Common myeloid progenitor, CD34-positive (primary cell): ENCODE measurements around the gene C1orf35.

ENCODE experiments used
- CTCF ChIA-PET: fragments of 350-600 bp; sonication (Branson Sonifier 250); formaldehyde crosslinking; loops from one replicate; lab custom pipeline; 2021; ENCODE audit warnings: antibody characterized with exemption; lab: Charles Lee
- POLR2A ChIA-PET: fragments of 350-600 bp; sonication (Branson Sonifier 250); formaldehyde crosslinking; loops from one replicate; lab custom pipeline; 2021; ENCODE audit warnings: antibody characterized with exemption; lab: Charles Lee
- DNase-seq, 3 donors: peaks; one replicate each; pipeline versions ENCODE4 v3.0.0 to v3.0.0-alpha.2; 2013
- H3K27ac ChIP-seq, 2 experiments: 1 replicate in 1 of 2; 2 replicates in 1 of 2; pipeline ENCODE4 v1.7.0; 2013; ENCODE audit warnings: inconsistent platforms in 2 of 2, low read length in 2 of 2, mild to moderate bottlenecking in 2 of 2, low read depth in 1 of 2, moderate library complexity in 1 of 2; ENCODE audit not compliant: severe bottlenecking in 2 of 2, insufficient read depth in 1 of 2, poor library complexity in 1 of 2
- H3K27me3 ChIP-seq, 5 experiments: replicated peaks in 2 of 5; 1 replicate in 3 of 5; 2 replicates in 2 of 5; pipeline versions ENCODE4 v1.6.1 to v1.7.0; 2013; ENCODE audit warnings: low read length in 4 of 5, mild to moderate bottlenecking in 2 of 5, moderate library complexity in 2 of 5, inconsistent platforms in 1 of 5; ENCODE audit not compliant: insufficient read depth in 5 of 5, control insufficient read depth in 4 of 5
- H3K36me3 ChIP-seq, 4 experiments: 1 replicate in 2 of 4; 2 replicates in 2 of 4; pipeline versions ENCODE4 v1.6.1 to v1.7.0; 2013; ENCODE audit warnings: low read length in 3 of 4, control low read depth in 1 of 4, mild to moderate bottlenecking in 1 of 4; ENCODE audit not compliant: control insufficient read depth in 4 of 4, insufficient read depth in 4 of 4
- H3K4me1 ChIP-seq, 4 experiments: 1 replicate in 3 of 4; 2 replicates in 1 of 4; pipeline versions ENCODE4 v1.6.1 to v1.7.1; 2013; ENCODE audit warnings: low read length in 3 of 4, mild to moderate bottlenecking in 3 of 4, control low read depth in 1 of 4, inconsistent platforms in 1 of 4, moderate library complexity in 1 of 4; ENCODE audit not compliant: control insufficient read depth in 4 of 4, insufficient read depth in 4 of 4; ENCODE audit errors: control extremely low read depth in 1 of 4
- H3K4me3 ChIP-seq, 7 experiments: 1 replicate in 4 of 7; 2 replicates in 3 of 7; pipeline versions ENCODE4 v1.5.1 to v1.7.0; 2013; ENCODE audit warnings: mild to moderate bottlenecking in 7 of 7, low read length in 6 of 7, moderate library complexity in 6 of 7, inconsistent platforms in 2 of 7, low read depth in 2 of 7, control low read depth in 1 of 7; ENCODE audit not compliant: insufficient read depth in 4 of 7, control insufficient read depth in 1 of 7; ENCODE audit errors: extremely low read depth in 1 of 7
- H3K9me3 ChIP-seq, 5 experiments: 1 replicate in 4 of 5; 2 replicates in 1 of 5; pipeline versions ENCODE4 v1.6.1 to v1.7.1; 2013; ENCODE audit warnings: low read length in 4 of 5, mild to moderate bottlenecking in 2 of 5, inconsistent platforms in 1 of 5, low read depth in 1 of 5, moderate library complexity in 1 of 5; ENCODE audit not compliant: control insufficient read depth in 4 of 5, insufficient read depth in 2 of 5; ENCODE audit errors: control extremely low read depth in 1 of 5
- WGBS: methylation state at CpG from one replicate; pipeline ENCODE4 v1.1.5; 2013; ENCODE audit not compliant: insufficient coverage; 5-methylcytosine and 5-hydroxymethylcytosine counted together

The C1orf35 gene

DNA sequence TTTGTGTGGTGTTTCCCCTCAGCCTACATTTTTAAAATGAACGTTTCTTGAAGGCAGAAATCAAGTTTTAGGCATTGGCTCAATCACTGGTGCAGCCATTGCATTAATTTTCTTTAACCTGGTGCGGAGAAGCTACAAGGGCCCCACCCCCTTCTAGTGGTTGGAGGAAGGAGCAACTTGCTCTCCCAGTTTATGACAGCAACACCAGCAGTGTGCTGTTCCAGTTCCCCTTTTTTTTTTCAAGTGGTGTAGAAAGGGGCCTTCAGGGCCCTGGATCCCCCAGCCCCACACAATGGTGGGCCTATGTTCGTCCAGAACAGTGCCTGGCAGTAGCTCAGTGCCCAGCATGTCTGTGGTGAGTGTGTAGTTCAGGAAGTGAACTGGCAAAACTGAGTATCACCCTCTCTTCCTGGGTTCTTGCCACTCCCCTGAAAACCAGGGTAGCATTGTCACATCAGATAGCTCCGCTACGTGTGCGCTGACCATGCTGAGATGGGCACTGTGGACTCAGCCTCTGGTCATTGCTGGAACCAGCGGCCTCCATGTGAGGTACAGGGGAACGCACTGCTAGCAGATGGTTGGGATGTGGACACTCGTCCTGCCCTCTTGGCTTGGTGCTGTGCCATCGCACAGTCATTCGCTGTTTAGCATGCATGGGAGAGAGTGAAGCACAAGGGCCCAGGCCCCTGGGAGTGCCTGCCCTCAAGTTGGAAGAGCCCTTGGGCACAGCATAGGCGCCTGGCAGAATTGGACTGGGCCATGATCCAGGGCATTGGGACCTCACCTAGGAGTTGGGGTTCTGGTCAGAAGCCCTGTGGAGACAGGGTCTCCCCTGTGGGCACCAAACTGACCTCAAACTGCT is 13.4 kb downstream of the C1orf35 start:
- ChIA-PET POLR2A (interaction anchor here (1.0 kb wide), 1 partner anchor 8 kb away, joined by 3 read pairs; no protein-coding TSS in a partner anchor), CTCF (interaction anchor here (1.2 to 2.8 kb wide), 5 partner anchors 8 to 91 kb away, joined by 3 to 10 read pairs (median 3); no protein-coding TSS in a partner anchor)
- Histone ChIP-seq H3K36me3 (peaks cover 0 to 69% (median 19%) of the 10 kb centered on the region in 4 experiments), H3K9me3 (peaks cover 0 to 15% (median 9%) of the 10 kb centered on the region in 5 experiments), H3K4me3 (peak overlapping the region in 5 of 7 experiments; percentile 4 to 57 (median 42)), H3K27ac (peak overlapping the region in 1 of 2 experiments; percentile 15), H3K27me3 (no peaks in the 10 kb centered on the region), H3K4me1 (peaks cover 31 to 76% (median 68%) of the 10 kb centered on the region in 4 experiments)
- peak; percentile 46 to 86 (median 80) for DNase-seq
- 57% methylated on average over 12 of the region's 12 CpGs for whole genome bisulfite sequencing

DNA sequence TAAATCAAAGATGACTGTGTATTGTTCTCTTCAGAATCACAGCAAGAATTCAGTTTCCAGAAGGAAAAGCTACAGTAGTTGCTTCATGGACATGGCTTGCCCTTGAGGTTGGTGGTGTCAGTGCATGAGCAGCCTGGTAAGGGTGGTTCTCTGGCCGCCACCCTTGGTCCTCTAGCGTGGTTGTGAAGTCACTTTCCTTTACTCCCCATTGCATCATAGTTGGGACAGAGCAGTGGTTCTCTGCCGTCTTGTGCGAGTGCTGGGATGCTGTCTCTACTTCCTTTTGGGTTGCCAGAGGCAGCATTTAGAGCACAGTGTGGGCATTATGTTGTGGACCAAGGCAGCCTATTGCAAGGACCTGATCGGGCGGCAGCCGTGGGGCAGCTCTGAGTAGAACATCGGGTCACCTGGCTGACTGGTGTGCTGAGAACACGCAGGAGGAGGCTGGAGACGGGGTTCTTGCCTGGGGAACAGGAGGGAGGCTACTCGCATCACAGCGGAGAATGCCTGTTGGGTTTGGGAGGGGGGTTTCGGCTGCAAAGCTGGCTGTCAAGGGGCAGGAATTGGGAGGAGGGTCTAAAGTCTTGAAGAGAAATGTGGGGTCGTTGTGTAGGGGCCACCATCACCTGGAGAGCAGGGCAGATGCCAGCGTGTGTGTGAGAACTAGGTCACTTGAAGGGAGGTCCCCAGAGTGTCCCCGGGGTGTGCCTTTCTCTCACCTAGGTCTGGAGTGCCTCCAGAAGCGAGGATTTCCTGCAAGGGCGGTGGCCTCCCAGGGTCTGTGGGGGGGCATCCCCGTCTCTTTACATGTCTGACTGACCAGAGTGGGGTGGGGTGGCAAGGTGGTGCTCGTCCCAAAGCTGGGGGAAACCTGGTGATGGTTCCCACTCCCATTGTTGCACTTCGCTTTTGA is 14.3 kb downstream of the C1orf35 start:
- WGBS = 78% methylated on average over 17 of the region's 21 CpGs
- CTCF ChIA-PET = interaction anchor here (1.2 to 2.8 kb wide), 4 partner anchors 9 to 90 kb away, joined by 3 to 10 read pairs (median 4); no protein-coding TSS in a partner anchor
- peaks cover 38 to 85% (median 77%) of the 10 kb centered on the region in 4 experiments for H3K4me1 ChIP-seq

DNA sequence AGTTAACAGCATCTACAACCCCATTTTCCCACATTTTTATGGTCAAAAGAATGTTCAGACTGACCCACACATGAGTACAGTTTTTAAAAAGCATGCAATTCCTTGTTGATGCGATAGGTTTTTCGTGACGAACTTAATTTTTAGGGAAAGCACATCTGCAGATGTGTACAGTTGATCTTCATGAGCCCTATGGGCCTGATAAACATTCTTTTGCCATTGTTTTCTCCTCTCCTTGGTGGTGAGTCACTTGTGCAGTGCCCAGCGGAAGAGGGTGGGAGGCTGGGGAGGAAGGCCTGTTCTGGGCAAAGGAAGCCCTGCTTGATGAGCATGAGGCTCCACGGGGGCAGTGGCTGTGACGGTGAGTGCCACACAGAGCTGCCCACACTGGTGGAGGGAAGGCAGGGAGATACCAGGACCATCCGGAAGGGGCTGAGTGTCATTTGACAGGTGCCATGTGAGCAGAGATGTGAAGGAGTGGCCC is 15.3 kb downstream of the C1orf35 start:
- Histone ChIP-seq H3K27ac (peak overlapping the region in 1 of 2 experiments; percentile 56), H3K9me3 (no peaks in the 10 kb centered on the region), H3K36me3 (peaks cover 0 to 61% (median 11%) of the 10 kb centered on the region in 4 experiments), H3K27me3 (no peaks in the 10 kb centered on the region), H3K4me1 (peaks cover 38 to 91% (median 82%) of the 10 kb centered on the region in 4 experiments), H3K4me3 (peak overlapping the region in 5 of 7 experiments; percentile 5 to 52 (median 47))
- POLR2A ChIA-PET = interaction anchor here (0.6 to 1.5 kb wide), 2 partner anchors 12 to 1086 kb away, joined by 3 to 4 read pairs; no protein-coding TSS in a partner anchor
- WGBS = 24% methylated on average over 5 of the region's 7 CpGs
- DNase-seq = peak; percentile 42 to 86 (median 79)
- CTCF ChIA-PET = interaction anchor here (1.1 to 1.4 kb wide), 3 partner anchors 9 to 12 kb away, joined by 3 to 6 read pairs (median 4); no protein-coding TSS in a partner anchor

More for the DNA sequence above, 14.3 kb downstream of the C1orf35 start:
- POLR2A ChIA-PET = interaction anchor here (0.6 to 1.5 kb wide), 4 partner anchors 9 to 1087 kb away, joined by 3 to 4 read pairs (median 3); no protein-coding TSS in a partner anchor
- Histone ChIP-seq H3K4me3 (peak overlapping the region in 4 of 7 experiments; percentile 20 to 57 (median 38)), H3K9me3 (peaks cover 0 to 6% (median under 1%) of the 10 kb centered on the region in 5 experiments), H3K27ac (peak overlapping the region in 1 of 2 experiments; percentile 27), H3K36me3 (peaks cover 0 to 66% (median 15%) of the 10 kb centered on the region in 4 experiments), H3K27me3 (no peaks in the 10 kb centered on the region)
- DNase-seq = peak in 2 of 3 donors; percentile 45 to 47

DNA sequence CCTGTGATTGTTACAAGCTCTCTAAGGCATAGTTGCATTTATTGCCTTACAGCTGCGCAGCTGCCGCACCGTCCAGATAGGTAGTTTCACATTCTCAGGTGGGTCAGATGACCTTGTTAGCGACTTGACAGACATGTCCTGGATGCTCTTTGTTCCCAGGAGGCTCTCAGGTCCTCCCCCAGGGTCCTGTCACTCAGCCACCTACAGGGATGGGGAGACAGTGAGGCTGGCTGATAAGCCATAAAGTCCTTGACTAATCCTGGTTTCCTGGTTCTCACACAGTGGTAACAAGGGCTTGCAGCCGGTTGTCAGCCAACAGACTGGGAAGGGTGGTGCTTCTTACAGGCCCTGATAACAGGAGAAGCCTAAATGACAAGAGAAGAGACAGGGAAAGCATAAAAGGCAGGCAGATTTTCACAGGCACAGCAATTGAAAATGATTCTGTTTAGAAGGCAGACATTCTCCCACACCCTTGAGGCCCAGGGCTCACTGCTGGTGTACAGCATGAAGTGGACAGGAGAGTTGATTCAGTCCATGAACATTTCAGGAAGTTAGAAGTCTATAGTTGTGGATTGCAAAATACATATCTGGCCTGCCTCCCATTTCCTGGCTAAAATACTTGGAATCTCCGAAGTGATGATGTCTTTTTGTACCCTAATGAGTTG is 17.7 kb downstream of the C1orf35 start:
- CTCF ChIA-PET = interaction anchor here (1.5 to 2.2 kb wide), 2 partner anchors 14 kb away, joined by 3 to 9 read pairs; no protein-coding TSS in a partner anchor
- Histone ChIP-seq H3K27ac (peak overlapping the region; percentile 20 to 44), H3K36me3 (peaks cover 0 to 47% (median 9%) of the 10 kb centered on the region in 4 experiments), H3K4me1 (peaks cover 32 to 84% (median 81%) of the 10 kb centered on the region in 4 experiments), H3K27me3 (no peaks in the 10 kb centered on the region), H3K4me3 (peak overlapping the region in 4 of 7 experiments; percentile 4 to 96 (median 70)), H3K9me3 (no peaks in the 10 kb centered on the region)
- POLR2A ChIA-PET = interaction anchor here (1.1 kb wide), 1 partner anchor 17 kb away, joined by 3 read pairs; no protein-coding TSS in a partner anchor
- 34% methylated on average over 2 of the region's 6 CpGs for whole genome bisulfite sequencing
- no peak for DNase-seq

DNA sequence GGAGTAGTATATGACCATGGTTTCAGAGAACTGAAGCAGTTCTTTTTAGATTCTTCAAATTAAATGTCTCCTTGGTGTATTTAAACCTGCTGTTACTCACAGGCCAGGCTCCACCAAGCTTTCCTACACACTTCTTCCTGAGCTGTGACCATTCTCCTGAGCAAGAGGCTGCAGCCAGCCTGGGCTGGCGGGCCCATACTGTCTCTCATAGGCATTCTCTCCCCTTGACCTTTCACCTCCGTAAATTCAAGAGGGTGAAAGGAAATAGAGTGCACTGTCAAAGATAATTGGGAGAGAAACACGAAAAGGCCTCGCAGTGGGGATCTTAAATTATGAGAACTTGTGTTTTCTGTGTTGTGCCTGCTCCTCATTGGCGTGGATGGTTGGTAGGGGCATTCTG is 18.3 kb downstream of the C1orf35 start:
- 83% methylated on average over 2 of the region's 5 CpGs for WGBS
- Histone ChIP-seq H3K9me3 (no peaks in the 10 kb centered on the region), H3K4me1 (peaks cover 32 to 78% (median 74%) of the 10 kb centered on the region in 4 experiments), H3K27ac (peak overlapping the region in 1 of 2 experiments; percentile 44), H3K4me3 (peak overlapping the region in 6 of 7 experiments; percentile 11 to 96 (median 91)), H3K36me3 (peaks cover 0 to 41% (median 8%) of the 10 kb centered on the region in 4 experiments), H3K27me3 (no peaks in the 10 kb centered on the region)
- CTCF ChIA-PET = interaction anchor here (2.2 kb wide), 1 partner anchor 15 kb away, joined by 9 read pairs; no protein-coding TSS in a partner anchor
- DNase-seq = no peak
- POLR2A ChIA-PET = interaction anchor here (1.0 to 1.1 kb wide), 2 partner anchors 17 to 20 kb away, joined by 3 read pairs; no protein-coding TSS in a partner anchor
